ENCODE measurements around the gene BRWD1.
A peak's percentile ranks its signal among the peaks of the same experiment; 100 is the strongest.

BRWD1 gene

DNA sequence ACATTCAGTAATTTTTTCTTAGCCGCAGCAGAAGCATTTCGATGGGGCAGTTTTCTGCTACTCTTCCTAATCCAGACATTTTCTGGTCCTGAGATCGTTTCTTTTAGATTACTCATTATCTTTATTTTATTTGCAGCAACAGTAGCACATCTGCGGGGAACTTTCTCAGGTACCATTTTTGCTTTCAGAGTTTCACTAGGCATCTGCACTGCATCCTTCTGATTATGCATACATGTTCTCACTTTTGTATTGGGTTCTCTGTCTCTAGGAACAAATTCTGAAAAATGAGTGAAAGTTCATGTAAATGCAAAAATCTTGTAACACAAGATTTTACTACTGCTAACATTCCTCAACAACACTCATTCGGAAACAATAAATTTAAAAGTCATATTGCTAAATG, 126.3 kb downstream of the BRWD1 start:
- Histone ChIP-seq H3K9me3 (ENCODE audit: control insufficient read depth in 1 of 2, low read length in 2 of 2) (no peaks in the 10 kb centered on the region), H3K27me3 (ENCODE audit: control insufficient read depth in 1 of 2, insufficient read depth in 2 of 2, low read length in 2 of 2) (no peaks in the 10 kb centered on the region), H3K4me3 (ENCODE audit: low read depth in 1 of 2, low read length in 2 of 2) (no peak overlapping the region), H3K9ac (ENCODE audit: low read depth in 1 of 2, low read length in 2 of 2) (no peak overlapping the region), H3K4me1 (ENCODE audit: control insufficient read depth in 1 of 2, insufficient read depth in 2 of 2, low read length in 2 of 2) (peaks cover 13 to 14% of the 10 kb centered on the region in 2 donors), H3K27ac (ENCODE audit: low read depth, low read length) (no peak overlapping the region), H3K36me3 (ENCODE audit: control insufficient read depth in 1 of 2, insufficient read depth in 2 of 2, low read length in 2 of 2) (no peaks in the 10 kb centered on the region)

GRCh38 chr21:39186676-39187075, 126.8 kb downstream of the BRWD1 start:
- Histone ChIP-seq H3K36me3 (ENCODE audit: control insufficient read depth in 1 of 2, insufficient read depth in 2 of 2, low read length in 2 of 2) (no peaks in the 10 kb centered on the region), H3K27ac (ENCODE audit: low read depth, low read length) (no peak overlapping the region), H3K9ac (ENCODE audit: low read depth in 1 of 2, low read length in 2 of 2) (no peak overlapping the region)

DNA sequence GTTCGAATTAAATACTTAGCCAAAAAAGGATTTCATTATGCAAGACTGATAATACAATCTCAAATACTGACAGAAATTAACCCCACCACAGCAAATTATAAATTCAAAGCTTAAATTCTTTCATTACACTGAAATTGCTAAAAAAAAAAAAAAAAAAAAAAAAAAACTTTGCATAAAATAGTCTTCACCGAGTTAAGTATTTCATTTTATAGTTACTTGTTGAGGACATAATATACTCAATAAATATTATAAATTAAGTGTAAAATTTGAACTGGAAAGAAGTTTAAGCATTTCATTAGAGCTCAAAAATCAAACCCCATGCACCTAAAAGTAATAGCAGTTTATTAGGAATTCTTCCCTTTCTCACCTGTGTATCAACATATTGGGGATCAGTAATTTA, 128.3 kb downstream of the BRWD1 start:
- H3K27ac ChIP-seq (ENCODE audit: low read depth, low read length) = no peak overlapping the region
- no peaks in the 10 kb centered on the region for H3K36me3 ChIP-seq (ENCODE audit: control insufficient read depth in 1 of 2, insufficient read depth in 2 of 2, low read length in 2 of 2)
- no peak overlapping the region for H3K9ac ChIP-seq (ENCODE audit: low read depth in 1 of 2, low read length in 2 of 2)
- H3K4me3 ChIP-seq (ENCODE audit: low read depth in 1 of 2, low read length in 2 of 2) = no peak overlapping the region
- H3K27me3 ChIP-seq (ENCODE audit: control insufficient read depth in 1 of 2, insufficient read depth in 2 of 2, low read length in 2 of 2) = no peaks in the 10 kb centered on the region
- no peaks in the 10 kb centered on the region for H3K9me3 ChIP-seq (ENCODE audit: control insufficient read depth in 1 of 2, low read length in 2 of 2)
- peaks cover 17 to 20% of the 10 kb centered on the region in 2 donors for H3K4me1 ChIP-seq (ENCODE audit: control insufficient read depth in 1 of 2, insufficient read depth in 2 of 2, low read length in 2 of 2)

More at GRCh38 chr21:39186676-39187075, 126.8 kb downstream of the BRWD1 start:
- H3K9me3 ChIP-seq (ENCODE audit: control insufficient read depth in 1 of 2, low read length in 2 of 2) = no peaks in the 10 kb centered on the region
- H3K4me3 ChIP-seq (ENCODE audit: low read depth in 1 of 2, low read length in 2 of 2) = no peak overlapping the region
- no peaks in the 10 kb centered on the region for H3K27me3 ChIP-seq (ENCODE audit: control insufficient read depth in 1 of 2, insufficient read depth in 2 of 2, low read length in 2 of 2)
- H3K4me1 ChIP-seq (ENCODE audit: control insufficient read depth in 1 of 2, insufficient read depth in 2 of 2, low read length in 2 of 2) = peaks cover 17% of the 10 kb centered on the region in 2 donors

- Histone ChIP-seq H3K36me3 (ENCODE audit: control insufficient read depth in 1 of 2, insufficient read depth in 2 of 2, low read length in 2 of 2) (peaks cover under 1% of the 10 kb centered on the region in 2 donors), H3K9me3 (ENCODE audit: control insufficient read depth in 1 of 2, low read length in 2 of 2) (no peaks in the 10 kb centered on the region), H3K27me3 (ENCODE audit: control insufficient read depth in 1 of 2, insufficient read depth in 2 of 2, low read length in 2 of 2) (no peaks in the 10 kb centered on the region), H3K27ac (ENCODE audit: low read depth, low read length) (peak overlapping the region; percentile 90), H3K9ac (ENCODE audit: low read depth in 1 of 2, low read length in 2 of 2) (peak overlapping the region; percentile 78 to 83), H3K4me1 (ENCODE audit: control insufficient read depth in 1 of 2, insufficient read depth in 2 of 2, low read length in 2 of 2) (peaks cover 17 to 20% of the 10 kb centered on the region in 2 donors), H3K4me3 (ENCODE audit: low read depth in 1 of 2, low read length in 2 of 2) (peak overlapping the region; percentile 82 to 90)
Measured at GRCh38 chr21:39184050-39184980, 129.1 kb downstream of the BRWD1 start.

DNA sequence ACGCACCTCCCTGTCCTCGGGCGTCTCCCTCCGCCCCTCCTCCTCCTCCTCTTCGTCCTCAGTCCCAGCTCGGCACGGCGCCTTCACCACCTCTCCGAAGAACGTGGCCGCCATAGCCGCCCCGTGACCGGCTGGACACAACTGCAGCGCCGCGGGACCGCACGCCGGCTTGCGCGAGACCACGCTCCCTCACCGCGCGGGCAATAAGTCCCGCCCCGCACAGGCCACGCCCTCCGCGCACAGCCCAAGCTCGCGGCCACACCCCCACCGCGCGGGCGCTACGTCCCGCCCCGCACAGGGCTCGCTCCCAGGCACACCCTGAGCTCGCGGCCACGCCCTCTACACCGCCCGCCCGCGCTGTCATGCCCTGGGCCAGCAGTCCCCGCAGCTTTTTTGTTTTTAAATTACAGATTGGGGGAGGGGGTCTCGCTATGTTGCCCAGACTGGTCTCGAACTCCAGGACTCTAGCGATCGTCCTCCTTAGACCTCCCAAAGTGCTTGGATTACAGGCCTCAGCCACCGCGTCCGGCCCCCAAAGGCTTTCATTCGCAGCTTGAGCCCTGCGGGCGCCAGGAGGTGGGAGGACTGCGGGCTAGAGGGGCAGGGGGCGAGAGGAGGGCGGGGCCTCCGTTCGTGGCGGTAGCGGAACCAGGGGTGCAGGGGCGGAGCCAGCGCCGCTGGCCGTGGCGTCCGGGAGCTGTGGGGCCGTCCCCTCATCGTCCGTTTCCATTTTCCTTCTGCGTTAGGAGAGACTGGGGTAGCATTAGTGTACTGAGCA, 130.0 kb downstream of the BRWD1 start, which contains the start of gene PSMG1:
PSMG1 (minus strand) TSS at position 180 of the 778 bp plus-strand sequence; CDS start at position 114, 66 bp downstream.
- peak within 1 kb of the TSS; percentile 78 to 83 for H3K9ac ChIP-seq (ENCODE audit: low read depth in 1 of 2, low read length in 2 of 2)
- peak within 1 kb of the TSS; percentile 90 for H3K27ac ChIP-seq (ENCODE audit: low read depth, low read length)
- peak within 1 kb of the TSS; percentile 82 to 90 for H3K4me3 ChIP-seq (ENCODE audit: low read depth in 1 of 2, low read length in 2 of 2)
- H3K27me3 ChIP-seq (ENCODE audit: control insufficient read depth in 1 of 2, insufficient read depth in 2 of 2, low read length in 2 of 2) = no peaks in the 10 kb centered on the region
- H3K4me1 ChIP-seq (ENCODE audit: control insufficient read depth in 1 of 2, insufficient read depth in 2 of 2, low read length in 2 of 2) = peaks cover 17 to 20% of the 10 kb centered on the region in 2 donors
- peaks cover 3 to 8% of the 10 kb centered on the region in 2 donors for H3K36me3 ChIP-seq (ENCODE audit: control insufficient read depth in 1 of 2, insufficient read depth in 2 of 2, low read length in 2 of 2)
- H3K9me3 ChIP-seq (ENCODE audit: control insufficient read depth in 1 of 2, low read length in 2 of 2) = no peaks in the 10 kb centered on the region

GRCh38 chr21:39182484-39183271, 130.8 kb downstream of the BRWD1 start:
- H3K4me3 ChIP-seq (ENCODE audit: low read depth in 1 of 2, low read length in 2 of 2) = peak overlapping the region; percentile 82 to 90
- no peaks in the 10 kb centered on the region for H3K9me3 ChIP-seq (ENCODE audit: control insufficient read depth in 1 of 2, low read length in 2 of 2)
- H3K27me3 ChIP-seq (ENCODE audit: control insufficient read depth in 1 of 2, insufficient read depth in 2 of 2, low read length in 2 of 2) = no peaks in the 10 kb centered on the region
- peak overlapping the region; percentile 78 to 83 for H3K9ac ChIP-seq (ENCODE audit: low read depth in 1 of 2, low read length in 2 of 2)
- peaks cover 17 to 20% of the 10 kb centered on the region in 2 donors for H3K4me1 ChIP-seq (ENCODE audit: control insufficient read depth in 1 of 2, insufficient read depth in 2 of 2, low read length in 2 of 2)
- peak overlapping the region; percentile 90 for H3K27ac ChIP-seq (ENCODE audit: low read depth, low read length)
- peaks cover 3 to 10% of the 10 kb centered on the region in 2 donors for H3K36me3 ChIP-seq (ENCODE audit: control insufficient read depth in 1 of 2, insufficient read depth in 2 of 2, low read length in 2 of 2)

- peak overlapping the region; percentile 78 to 83 for H3K9ac ChIP-seq (ENCODE audit: low read depth in 1 of 2, low read length in 2 of 2)
- H3K27ac ChIP-seq (ENCODE audit: low read depth, low read length) = no peak overlapping the region
Measured at GRCh38 chr21:39182016-39182415, 131.4 kb downstream of the BRWD1 start.

GRCh38 chr21:39181205-39181818, 132.1 kb downstream of the BRWD1 start:
- Histone ChIP-seq H3K27me3 (ENCODE audit: control insufficient read depth in 1 of 2, insufficient read depth in 2 of 2, low read length in 2 of 2) (no peaks in the 10 kb centered on the region), H3K9ac (ENCODE audit: low read depth in 1 of 2, low read length in 2 of 2) (no peak overlapping the region), H3K4me1 (ENCODE audit: control insufficient read depth in 1 of 2, insufficient read depth in 2 of 2, low read length in 2 of 2) (peaks cover 17 to 20% of the 10 kb centered on the region in 2 donors), H3K4me3 (ENCODE audit: low read depth in 1 of 2, low read length in 2 of 2) (no peak overlapping the region), H3K36me3 (ENCODE audit: control insufficient read depth in 1 of 2, insufficient read depth in 2 of 2, low read length in 2 of 2) (peaks cover 3 to 10% of the 10 kb centered on the region in 2 donors), H3K27ac (ENCODE audit: low read depth, low read length) (no peak overlapping the region), H3K9me3 (ENCODE audit: control insufficient read depth in 1 of 2, low read length in 2 of 2) (no peaks in the 10 kb centered on the region)

More at GRCh38 chr21:39182016-39182415, 131.4 kb downstream of the BRWD1 start:
- peak overlapping the region; percentile 82 to 90 for H3K4me3 ChIP-seq (ENCODE audit: low read depth in 1 of 2, low read length in 2 of 2)
- no peaks in the 10 kb centered on the region for H3K9me3 ChIP-seq (ENCODE audit: control insufficient read depth in 1 of 2, low read length in 2 of 2)
- H3K36me3 ChIP-seq (ENCODE audit: control insufficient read depth in 1 of 2, insufficient read depth in 2 of 2, low read length in 2 of 2) = peaks cover 3 to 10% of the 10 kb centered on the region in 2 donors
- H3K27me3 ChIP-seq (ENCODE audit: control insufficient read depth in 1 of 2, insufficient read depth in 2 of 2, low read length in 2 of 2) = no peaks in the 10 kb centered on the region
- peaks cover 17 to 20% of the 10 kb centered on the region in 2 donors for H3K4me1 ChIP-seq (ENCODE audit: control insufficient read depth in 1 of 2, insufficient read depth in 2 of 2, low read length in 2 of 2)

DNA sequence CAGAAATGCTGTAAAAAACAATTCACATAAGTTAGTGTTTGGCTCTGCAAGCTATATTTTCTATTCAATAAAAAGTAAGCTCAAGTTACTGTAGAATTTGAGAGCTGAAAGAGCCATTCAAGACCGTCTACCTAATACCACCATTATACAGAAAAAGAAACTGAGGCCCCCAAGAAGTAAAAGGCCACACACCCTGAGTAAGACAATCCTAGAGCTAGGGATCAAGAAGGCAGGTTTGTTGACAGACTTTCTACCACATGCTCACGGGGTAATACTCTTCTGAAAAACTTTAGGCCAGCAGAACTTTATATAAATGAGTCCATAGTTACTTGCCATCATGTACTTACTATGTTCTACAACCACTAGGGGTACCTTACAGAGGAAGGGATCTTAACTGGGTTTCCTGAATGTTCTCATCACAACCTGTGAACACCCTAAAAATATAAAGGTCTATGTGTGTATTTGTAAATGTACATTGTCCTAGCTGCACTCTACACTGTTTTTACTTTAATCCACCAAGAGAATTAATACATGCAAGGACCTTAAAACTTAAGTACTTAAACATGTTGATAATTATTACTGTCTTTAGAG, 132.9 kb downstream of the BRWD1 start:
- Histone ChIP-seq H3K4me1 (ENCODE audit: control insufficient read depth in 1 of 2, insufficient read depth in 2 of 2, low read length in 2 of 2) (peaks cover 17 to 20% of the 10 kb centered on the region in 2 donors), H3K27ac (ENCODE audit: low read depth, low read length) (no peak overlapping the region), H3K4me3 (ENCODE audit: low read depth in 1 of 2, low read length in 2 of 2) (no peak overlapping the region), H3K27me3 (ENCODE audit: control insufficient read depth in 1 of 2, insufficient read depth in 2 of 2, low read length in 2 of 2) (no peaks in the 10 kb centered on the region), H3K36me3 (ENCODE audit: control insufficient read depth in 1 of 2, insufficient read depth in 2 of 2, low read length in 2 of 2) (peaks cover 3 to 10% of the 10 kb centered on the region in 2 donors), H3K9me3 (ENCODE audit: control insufficient read depth in 1 of 2, low read length in 2 of 2) (no peaks in the 10 kb centered on the region), H3K9ac (ENCODE audit: low read depth in 1 of 2, low read length in 2 of 2) (no peak overlapping the region)

All from duodenal mucosa (tissue), 2 donors.